GM06990 (cell line): ENCODE measurements around the gene DNMT3A.

Experiments used
- DNase-seq: peaks from one replicate; pipeline ENCODE4 v3.0.0-alpha.2; 2011; ENCODE audit not compliant: insufficient read length; ENCODE audit errors: extremely low read depth
- H3K27me3 ChIP-seq: replicated peaks from 2 replicates; pipeline ENCODE4 v1.6.0; 2011; ENCODE audit warnings: low read length; ENCODE audit not compliant: control insufficient read depth, insufficient read depth
- H3K36me3 ChIP-seq: 2 replicates; pipeline ENCODE4 v1.5.1; 2011; ENCODE audit warnings: low read length; ENCODE audit not compliant: control insufficient read depth, insufficient read depth
- H3K4me3 ChIP-seq: replicated peaks from 2 replicates; pipeline ENCODE4 v1.5.1; 2011; ENCODE audit warnings: low read depth, mild to moderate bottlenecking, control low read depth, low read length
- CTCF ChIP-seq: IDR thresholded peaks from 2 replicates; pipeline ENCODE4 v1.5.1; 2011; ENCODE audit warnings: low read length, control low read depth, mild to moderate bottlenecking, inconsistent platforms; ENCODE audit not compliant: insufficient read depth, poor library complexity, severe bottlenecking

DNMT3A gene

GRCh38 chr2:25379535-25379934 lies 37.8 kb upstream of the DNMT3A start:
- H3K4me3 ChIP-seq = no peak overlapping the region
- no peak for DNase-seq
- TF ChIP-seq CTCF = no peak
- H3K27me3 ChIP-seq = no peaks in the 10 kb centered on the region
- no peaks in the 10 kb centered on the region for H3K36me3 ChIP-seq

- H3K36me3 ChIP-seq = no peaks in the 10 kb centered on the region
- no peaks in the 10 kb centered on the region for H3K27me3 ChIP-seq
- DNase-seq = no peak
- H3K4me3 ChIP-seq = no peak overlapping the region
- no peak for TF ChIP-seq CTCF
Observed at GRCh38 chr2:25378731-25379490, 37.2 kb upstream of the DNMT3A start.

GRCh38 chr2:25377822-25378421 lies 36.2 kb upstream of the DNMT3A start:
- no peak for TF ChIP-seq CTCF
- Histone ChIP-seq H3K4me3 (no peak overlapping the region), H3K36me3 (no peaks in the 10 kb centered on the region), H3K27me3 (no peaks in the 10 kb centered on the region)
- DNase-seq = no peak

GRCh38 chr2:25376750-25377621 lies 35.3 kb upstream of the DNMT3A start:
- no peaks in the 10 kb centered on the region for H3K27me3 ChIP-seq
- peak; percentile 57 for TF ChIP-seq CTCF
- peak; percentile 96 for DNase-seq
- H3K4me3 ChIP-seq = no peak overlapping the region; the same call in 1 of the 2 replicates
- no peaks in the 10 kb centered on the region for H3K36me3 ChIP-seq

GRCh38 chr2:25375989-25376545 lies 34.3 kb upstream of the DNMT3A start:
- H3K27me3 ChIP-seq = no peaks in the 10 kb centered on the region
- TF ChIP-seq CTCF = no peak
- H3K4me3 ChIP-seq = no peak overlapping the region
- no peaks in the 10 kb centered on the region for H3K36me3 ChIP-seq
- DNase-seq = no peak
